Subcutaneous adipose tissue (tissue), 4 donors: ENCODE measurements around the gene WDSUB1. TPM values are rescaled to one million over a fixed set of nuclear protein-coding genes. Genes with fewer than 3 reads are reported as not detected.

Source experiments
- total RNA-seq, 4 donors: library from RNA; depleted of rRNA; stranded (reverse); fragments of >200 nt; gene quantifications; one replicate each; pipeline ENCODE4 v1.1.0, GENCODE V29; 2016
- TF ChIP-seq, protein P1 (sequence below): fragments of 450-650 bp; IDR thresholded peaks from one replicate; pipeline ENCODE4 v1.5.1; 2016; ENCODE audit warnings: low read depth, mild to moderate bottlenecking, control low read depth, antibody characterized with exemption, moderate library complexity

WDSUB1 gene
- total RNA-seq, 4 donors from 2014 or later: 5.8 to 9.3 (median 8.2) TPM

DNA sequence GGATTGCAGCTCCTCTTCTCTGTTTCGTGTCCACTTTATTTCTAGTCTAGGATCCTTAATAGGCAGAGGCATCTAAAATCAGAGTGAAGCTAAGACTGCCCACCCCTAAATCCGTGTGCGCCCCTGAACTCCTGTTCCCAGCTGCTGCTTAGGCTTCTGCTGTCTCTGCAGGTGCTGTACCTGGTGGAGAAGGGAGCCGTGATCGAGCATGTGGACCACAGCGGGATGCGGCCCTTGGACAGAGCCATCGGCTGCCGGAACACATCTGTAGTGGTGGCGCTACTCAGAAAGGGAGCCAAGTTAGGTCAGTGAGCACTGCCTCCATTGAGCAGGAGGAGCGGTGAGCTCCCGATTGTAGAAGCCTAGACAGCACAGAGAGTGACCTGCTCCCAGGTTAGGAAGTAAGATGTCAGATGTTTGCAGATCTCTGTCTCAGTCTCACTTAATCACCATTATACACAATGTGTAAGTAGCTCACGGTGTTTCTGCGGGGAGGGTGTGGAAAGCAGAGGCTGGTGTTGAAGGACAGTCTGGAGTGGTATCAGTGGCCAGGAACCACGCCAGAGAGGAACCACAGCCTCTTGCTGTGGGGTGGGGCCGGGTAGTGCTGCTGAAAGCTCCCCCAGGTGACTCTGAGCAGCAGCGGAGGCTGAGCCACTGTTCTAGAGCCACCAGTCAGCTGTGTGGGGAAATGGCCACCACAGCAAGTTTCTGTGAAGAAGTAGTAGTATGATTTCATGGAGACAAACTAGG, 62.3 kb downstream of the WDSUB1 start:
- TF ChIP-seq, protein P1, sequence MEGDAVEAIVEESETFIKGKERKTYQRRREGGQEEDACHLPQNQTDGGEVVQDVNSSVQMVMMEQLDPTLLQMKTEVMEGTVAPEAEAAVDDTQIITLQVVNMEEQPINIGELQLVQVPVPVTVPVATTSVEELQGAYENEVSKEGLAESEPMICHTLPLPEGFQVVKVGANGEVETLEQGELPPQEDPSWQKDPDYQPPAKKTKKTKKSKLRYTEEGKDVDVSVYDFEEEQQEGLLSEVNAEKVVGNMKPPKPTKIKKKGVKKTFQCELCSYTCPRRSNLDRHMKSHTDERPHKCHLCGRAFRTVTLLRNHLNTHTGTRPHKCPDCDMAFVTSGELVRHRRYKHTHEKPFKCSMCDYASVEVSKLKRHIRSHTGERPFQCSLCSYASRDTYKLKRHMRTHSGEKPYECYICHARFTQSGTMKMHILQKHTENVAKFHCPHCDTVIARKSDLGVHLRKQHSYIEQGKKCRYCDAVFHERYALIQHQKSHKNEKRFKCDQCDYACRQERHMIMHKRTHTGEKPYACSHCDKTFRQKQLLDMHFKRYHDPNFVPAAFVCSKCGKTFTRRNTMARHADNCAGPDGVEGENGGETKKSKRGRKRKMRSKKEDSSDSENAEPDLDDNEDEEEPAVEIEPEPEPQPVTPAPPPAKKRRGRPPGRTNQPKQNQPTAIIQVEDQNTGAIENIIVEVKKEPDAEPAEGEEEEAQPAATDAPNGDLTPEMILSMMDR: no peak

DNA sequence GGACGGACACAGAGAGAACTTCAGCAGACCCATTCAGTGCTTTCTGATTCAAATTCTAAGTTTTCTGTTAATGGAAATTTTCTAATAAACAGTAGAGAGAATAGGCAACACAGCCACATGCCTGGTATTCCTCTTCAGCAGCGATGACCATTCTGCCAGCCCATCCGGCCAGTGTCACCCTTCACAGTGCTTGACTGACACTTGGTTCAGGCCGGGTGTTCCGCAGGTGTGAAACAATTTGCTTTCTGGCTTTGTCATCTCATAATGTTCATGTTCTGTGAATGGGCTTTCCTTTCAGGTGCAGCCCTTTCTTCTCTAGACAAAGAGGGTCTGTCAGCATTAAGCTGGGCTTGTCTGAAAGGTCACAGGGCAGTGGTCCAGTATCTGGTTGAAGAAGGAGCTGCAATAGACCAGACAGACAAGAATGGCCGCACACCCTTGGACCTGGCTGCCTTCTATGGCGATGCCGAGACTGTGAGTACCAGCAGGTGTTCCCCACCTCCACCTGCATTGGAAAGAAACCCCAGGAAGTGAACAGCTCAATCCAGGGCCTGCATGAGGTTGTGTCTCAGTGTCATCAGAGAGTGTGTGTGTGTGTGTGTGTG, 67.0 kb downstream of the WDSUB1 start:
- TF ChIP-seq, protein P1: no peak

DNA sequence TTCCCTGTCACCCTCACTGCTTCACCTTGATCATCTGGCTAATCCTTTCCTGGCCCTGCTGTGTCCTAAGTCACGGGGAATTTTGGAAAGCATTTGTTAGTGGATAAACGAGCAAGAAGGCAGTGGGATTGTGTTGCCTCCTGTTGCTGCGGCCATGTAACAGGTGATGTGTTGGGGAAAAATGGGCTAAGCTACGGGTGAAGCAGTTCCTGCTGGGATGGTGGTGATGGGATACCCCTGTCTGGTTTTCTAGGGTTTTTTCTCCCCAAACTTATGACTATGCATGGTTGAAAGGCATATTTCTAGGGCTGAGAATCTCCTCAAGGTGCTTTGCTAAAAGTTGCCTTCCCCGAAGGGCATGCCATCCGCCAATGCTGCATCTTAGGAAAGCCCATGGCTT, 68.1 kb downstream of the WDSUB1 start:
- TF ChIP-seq, protein P1: no peak

DNA sequence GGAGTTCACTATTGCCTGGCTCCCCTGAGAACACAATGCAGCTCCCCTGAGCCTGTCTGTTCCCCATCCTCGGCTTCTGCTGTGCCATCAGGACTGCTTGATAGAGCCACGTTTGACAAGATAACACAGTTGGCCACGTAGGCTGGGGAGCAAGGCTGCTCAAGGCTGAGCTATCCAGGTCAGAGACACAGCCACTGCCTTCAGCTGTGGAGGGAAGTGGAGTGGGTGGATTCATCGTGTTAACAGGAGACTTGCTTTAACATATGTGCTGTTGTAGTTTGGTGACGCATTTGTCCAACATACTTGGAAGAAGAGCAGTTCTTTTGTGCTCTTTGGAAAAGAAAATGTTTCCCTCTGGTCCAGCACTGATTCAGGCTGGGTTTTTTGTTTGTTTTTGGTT, 68.8 kb downstream of the WDSUB1 start:
- TF ChIP-seq, protein P1: no peak

DNA sequence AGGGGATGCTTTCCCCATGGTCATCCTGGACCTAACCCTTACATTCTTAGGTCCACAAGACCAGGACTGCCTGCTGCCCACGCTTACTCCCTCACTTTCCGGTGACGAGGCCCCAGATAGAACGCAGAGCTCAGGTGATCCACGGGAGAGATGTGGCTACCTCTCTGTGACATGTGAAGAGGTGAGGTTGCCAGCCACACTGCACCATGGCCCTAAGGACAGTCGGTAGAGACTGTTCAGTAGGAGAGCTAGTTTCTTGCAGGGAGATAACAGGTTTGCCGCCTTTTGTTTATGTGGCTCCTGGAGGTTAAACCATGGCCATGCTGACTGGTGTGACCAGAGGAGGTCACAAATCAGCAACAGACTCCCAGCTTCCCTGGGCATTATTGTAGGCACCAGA, 71.4 kb downstream of the WDSUB1 start:
- TF ChIP-seq, protein P1: no peak

DNA sequence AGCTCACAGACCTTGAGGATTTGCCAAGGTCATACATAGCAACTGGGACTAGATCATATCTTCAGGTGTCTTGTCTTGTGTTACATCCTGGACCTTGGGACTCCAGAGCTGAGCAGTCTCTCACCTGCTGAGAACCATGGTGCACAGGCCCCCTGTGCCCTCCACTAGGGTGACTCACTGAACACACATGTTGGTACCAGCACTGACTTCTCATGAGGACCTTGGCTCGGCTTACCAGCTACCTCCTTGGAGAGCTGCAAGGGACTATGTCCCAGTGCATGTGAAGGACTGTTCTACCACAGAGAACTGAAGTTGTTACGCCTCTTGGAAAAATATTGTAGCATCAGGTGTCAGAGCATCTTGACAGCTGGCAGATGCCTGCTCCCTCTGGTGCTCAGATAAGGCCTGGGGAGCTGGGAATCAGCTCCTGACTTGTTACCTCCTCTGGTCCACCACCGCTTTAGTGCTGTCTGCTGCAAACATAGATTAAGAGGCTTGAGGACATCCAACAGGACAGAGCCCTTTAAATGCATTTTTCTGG, 72.1 kb downstream of the WDSUB1 start:
- TF ChIP-seq, protein P1: no peak

DNA sequence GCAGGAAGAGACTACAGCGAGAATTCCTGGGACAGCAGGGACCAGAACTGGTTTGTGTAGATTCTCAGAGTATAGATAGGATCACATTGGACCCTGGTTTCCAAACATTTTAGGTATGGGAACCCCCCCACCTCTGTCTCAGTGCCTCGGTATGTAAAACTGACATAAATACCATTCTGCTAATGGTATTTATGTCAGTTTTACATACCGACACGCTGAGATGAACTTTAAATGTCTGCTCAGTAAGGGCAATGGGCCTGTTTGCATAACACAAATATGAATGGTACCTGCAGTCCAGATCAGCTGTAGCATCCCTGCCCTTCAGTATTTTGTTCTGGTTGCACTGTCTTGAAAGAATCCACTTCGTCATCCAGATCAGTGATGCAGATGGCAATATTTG, 73.2 kb downstream of the WDSUB1 start:
- TF ChIP-seq, protein P1: no peak
